Medulla oblongata (tissue), 1 donor: ENCODE data around the gene SIK3.
"Not testable (repeated sequence)": the region's sequence is repeated elsewhere in the genome, so short reads cannot be mapped to it uniquely, and the experiment has no call there.

Experiments
- DNase-seq: peaks from one replicate; pipeline ENCODE4 v3.0.0-alpha.2; 2015; ENCODE audit errors: extremely low spot score

The SIK3 gene

GRCh38 chr11:116825854-116826750 is 272.1 kb downstream of the SIK3 start:
- no peak for DNase-seq

- no peak for DNase-seq
These were observed 272.8 kb downstream of the SIK3 start for GRCh38 chr11:116825434-116825833.

- DNase-seq = no peak
These were observed 275.0 kb downstream of the SIK3 start, which contains the start of gene APOA4 for GRCh38 chr11:116823031-116823843. Gene APOA4 (minus strand): TSS chr11:116823304. CDS start chr11:116823191, 113 bp downstream.

- DNase-seq = no peak
These were observed 275.7 kb downstream of the SIK3 start for GRCh38 chr11:116822575-116822974.

- no peak for DNase-seq
These were observed 276.9 kb downstream of the SIK3 start for GRCh38 chr11:116821050-116821918.

GRCh38 chr11:116819049-116819448 is 279.2 kb downstream of the SIK3 start:
- DNase-seq = no peak

- no peak for DNase-seq
These were observed 283.7 kb downstream of the SIK3 start for GRCh38 chr11:116814502-116814901.

GRCh38 chr11:116813781-116814471 is 284.3 kb downstream of the SIK3 start:
- DNase-seq = no peak

GRCh38 chr11:116813170-116813569 is 285.1 kb downstream of the SIK3 start:
- DNase-seq = no peak

GRCh38 chr11:116812109-116812508 is 286.1 kb downstream of the SIK3 start:
- DNase-seq = no peak

GRCh38 chr11:116811194-116811593 is 287.0 kb downstream of the SIK3 start:
- DNase-seq = no peak

- DNase-seq = no peak
These were observed 289.7 kb downstream of the SIK3 start for GRCh38 chr11:116808262-116809175.

- no peak for DNase-seq
These were observed 290.5 kb downstream of the SIK3 start for GRCh38 chr11:116807601-116808261.

- DNase-seq = no peak
These were observed 294.2 kb downstream of the SIK3 start for GRCh38 chr11:116804001-116804400.

- DNase-seq = not testable (repeated sequence)
These were observed 296.6 kb downstream of the SIK3 start for GRCh38 chr11:116801662-116802061.

GRCh38 chr11:116800610-116801009 is 297.6 kb downstream of the SIK3 start:
- no peak for DNase-seq

GRCh38 chr11:116798368-116798767 is 299.9 kb downstream of the SIK3 start:
- DNase-seq = no peak

GRCh38 chr11:116797816-116798215 is 300.4 kb downstream of the SIK3 start:
- no peak for DNase-seq

- DNase-seq = no peak
These were observed 301.7 kb downstream of the SIK3 start for GRCh38 chr11:116796548-116796947.
